Fibroblast of skin of left biceps (primary cell): ENCODE results near the gene GRIA1.
"Not testable (repeated sequence)": the region's sequence is repeated elsewhere in the genome, so short reads cannot be mapped to it uniquely, and the experiment has no call there.

Experiments
- DNase-seq, 2 experiments: peaks; one replicate each; pipeline ENCODE4 v3.0.0-alpha.2; 2013; ENCODE audit warnings: low read depth in 2 of 2

GRIA1 gene

GRCh38 chr5:153827397-153827796, 336.9 kb downstream of the GRIA1 start:
- DNase-seq, result no peak

- DNase-seq, result peak; percentile 65 to 67
Observed at GRCh38 chr5:153829510-153830065, 339.1 kb downstream of the GRIA1 start.

DNA sequence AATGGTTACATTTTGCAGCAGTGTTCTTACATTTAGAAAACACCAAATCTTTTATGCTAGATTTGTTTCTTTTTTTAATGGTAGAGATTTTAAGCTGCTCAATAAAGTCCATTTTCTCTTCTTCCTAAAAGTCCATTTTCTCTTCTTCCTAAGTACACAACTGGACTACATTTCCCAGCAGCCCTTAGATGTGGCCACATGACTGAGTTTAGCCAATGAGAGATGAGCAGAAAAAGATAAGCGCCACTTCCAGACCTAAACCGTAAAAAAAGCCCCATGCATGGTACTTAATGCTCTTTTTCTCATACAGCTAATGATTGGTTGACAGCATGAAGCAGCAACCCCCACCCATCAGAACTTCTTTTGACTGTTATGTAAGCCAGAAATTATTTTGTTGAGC, 341.5 kb downstream of the GRIA1 start:
- no peak for DNase-seq

DNA sequence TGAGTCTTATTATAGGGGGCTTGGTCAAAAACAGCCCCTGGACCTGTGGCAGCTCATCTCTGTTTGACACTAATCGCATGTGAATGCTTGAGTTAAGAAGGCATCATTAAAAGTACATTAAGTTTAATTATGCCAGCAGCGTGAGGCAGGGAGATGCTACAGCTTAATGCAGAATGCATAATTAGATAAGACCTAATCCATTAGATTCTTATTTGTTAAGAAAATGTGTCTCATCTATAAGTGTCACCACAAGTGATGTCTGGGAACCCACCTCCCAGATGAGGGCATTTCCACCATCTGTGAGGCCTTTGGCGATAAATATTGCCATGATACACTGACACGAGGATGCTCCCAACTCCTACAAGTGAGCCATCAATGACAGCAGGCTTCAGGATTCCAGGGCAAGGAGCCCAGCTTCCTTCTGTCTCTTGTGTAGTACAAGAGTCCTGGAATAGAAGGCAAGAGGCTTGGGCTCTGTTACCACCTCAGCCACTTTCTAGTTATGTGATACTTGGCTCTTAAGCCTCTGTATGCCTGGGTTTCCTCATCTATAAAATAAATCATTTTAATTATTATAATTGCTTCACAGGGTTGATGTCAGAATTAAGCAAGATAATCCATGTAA, 345.5 kb downstream of the GRIA1 start:
- no peak for DNase-seq

DNA sequence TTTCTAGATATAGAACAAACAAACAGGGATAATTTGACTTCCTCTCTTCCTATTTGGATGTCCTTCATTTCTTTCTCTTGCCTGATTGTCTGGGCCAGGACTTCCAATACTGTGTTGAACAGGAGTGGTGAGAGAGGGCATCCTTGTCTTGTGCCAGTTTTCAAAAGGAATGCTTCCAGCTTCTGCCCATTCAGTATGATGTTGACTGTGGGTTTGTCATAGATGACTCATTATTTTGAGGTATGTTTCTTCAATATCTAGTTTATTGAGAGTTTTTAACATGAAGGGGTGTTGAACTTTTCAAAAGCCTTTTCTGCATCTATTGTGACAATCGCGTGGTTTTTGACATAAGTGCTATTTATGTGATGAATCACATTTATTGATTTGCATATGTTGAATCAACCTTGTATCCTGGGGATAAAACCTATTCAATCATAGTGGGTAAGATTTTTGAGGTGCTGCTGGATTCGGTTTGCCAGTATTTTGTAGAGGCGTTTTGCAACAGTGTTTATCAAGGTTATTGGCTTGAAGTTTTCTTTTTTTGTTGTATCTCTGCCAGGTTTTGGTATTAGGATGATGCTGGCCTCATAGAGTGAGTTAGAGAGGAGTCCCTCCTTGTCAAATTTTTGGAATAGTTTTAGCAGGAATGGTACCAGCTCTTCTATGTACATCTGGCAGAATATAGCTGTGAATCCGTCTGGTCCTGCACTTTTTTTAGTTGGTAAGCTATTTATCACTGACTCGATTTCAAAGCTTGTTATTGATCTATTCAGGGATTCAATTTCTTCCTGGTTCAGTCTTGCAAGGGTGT, 359.0 kb downstream of the GRIA1 start:
- DNase-seq, result not testable (repeated sequence)

DNA sequence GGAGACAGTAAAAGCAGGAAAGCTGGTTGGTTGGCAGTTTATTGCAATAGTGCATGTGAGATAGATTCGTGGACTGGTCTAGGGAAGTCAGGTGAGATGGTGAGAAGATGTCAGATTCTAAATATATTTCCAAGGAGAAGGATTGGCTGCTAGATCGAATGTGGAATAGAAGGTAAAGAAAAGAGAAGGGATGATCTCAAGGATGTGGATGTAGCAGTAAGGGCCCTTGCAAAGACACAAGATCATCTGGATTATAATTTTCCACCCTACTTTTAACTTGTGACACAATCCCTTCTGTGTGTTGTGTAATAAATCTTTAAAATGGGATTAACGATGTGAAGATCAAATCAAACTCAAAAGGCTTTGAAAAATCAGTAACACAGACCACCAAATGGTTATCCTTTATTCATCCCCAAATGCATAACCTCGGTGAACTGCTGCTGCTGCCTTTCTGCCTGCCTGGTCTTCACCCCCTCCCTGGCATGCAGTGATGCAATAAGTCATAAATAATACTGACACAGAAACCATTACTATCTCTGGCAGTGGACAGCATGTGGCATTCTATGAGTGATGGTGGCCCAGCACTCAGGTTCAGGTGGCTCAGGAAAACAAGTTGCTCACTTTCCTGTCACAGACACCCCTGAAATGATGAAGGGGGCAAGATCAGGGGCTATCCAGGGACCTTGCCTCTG, 369.9 kb downstream of the GRIA1 start:
- no peak for DNase-seq

DNA sequence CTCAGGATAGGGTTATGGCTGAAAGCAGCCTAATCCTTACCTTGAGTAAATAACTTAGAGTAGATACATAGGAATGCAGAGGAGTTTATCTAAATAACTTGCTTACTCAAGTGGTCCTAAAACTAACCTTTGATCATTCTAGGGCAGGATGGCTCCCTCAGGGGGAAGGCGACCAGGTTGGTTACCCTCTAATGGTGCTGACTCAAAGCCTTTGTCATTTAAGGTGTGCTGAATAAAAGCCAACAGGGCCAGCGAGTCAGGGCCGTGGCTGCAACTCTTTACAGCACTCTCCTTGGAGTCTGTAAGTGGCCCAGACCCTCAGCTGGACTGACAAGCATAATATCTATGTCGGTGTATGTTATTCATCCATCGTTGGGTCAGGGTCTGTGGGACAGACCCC, 372.4 kb downstream of the GRIA1 start:
- not testable (repeated sequence) for DNase-seq
